Regular cardiac myocyte (primary cell): ENCODE results near the gene IL12RB1. TPM values are rescaled to one million over a fixed set of nuclear protein-coding genes. Genes with fewer than 3 reads are reported as not detected.

ENCODE experiments used
- total RNA-seq: library from RNA; depleted of rRNA; stranded (reverse); fragments of >200 nt; gene quantifications from 2 replicates; pipeline ENCODE4 v1.2.3, GENCODE V29; 2014

IL12RB1 gene
- total RNA-seq: 0.19 and 0.28 TPM in 2 replicates

GRCh38 chr19:18086590-18087138, at the start of gene IL12RB1:
TSS of gene IL12RB1 (minus strand) at chr19:18086934. CDS start at chr19:18086823, 111 bp downstream.

GRCh38 chr19:18097217-18097992, 10.7 kb upstream of the IL12RB1 start, which contains the start of gene MAST3:
TSS of gene MAST3 (plus strand) at chr19:18097778. CDS start at chr19:18097793, 15 bp downstream.

Other genes with a start within 250 kb of the IL12RB1 start
- 3.1 and 3.9 TPM in 2 replicates for gene JAK3, start 239.0 kb downstream of the IL12RB1 start, total RNA-seq
- gene RPL18A, start 227.0 kb downstream of the IL12RB1 start, total RNA-seq: 1,052 and 1,128 TPM in 2 replicates
- not detected in 2 replicates for gene SLC5A5, start 215.0 kb downstream of the IL12RB1 start, total RNA-seq
- 16.1 and 62.1 TPM in 2 replicates for gene CCDC124, start 153.9 kb downstream of the IL12RB1 start, total RNA-seq
- gene KCNN1, start 119.8 kb downstream of the IL12RB1 start, total RNA-seq: under 0.01 TPM in 1 of 2 replicates, not detected in the other
- 12.3 and 19.4 TPM in 2 replicates for gene ARRDC2, start 78.8 kb downstream of the IL12RB1 start, total RNA-seq
- gene MAST3, start 10.8 kb upstream of the IL12RB1 start, total RNA-seq: 2.1 and 3.1 TPM in 2 replicates
- 11.1 and 11.3 TPM in 2 replicates for gene PIK3R2, start 66.2 kb upstream of the IL12RB1 start, total RNA-seq
- 74.4 and 75.5 TPM in 2 replicates for gene IFI30, start 86.9 kb upstream of the IL12RB1 start, total RNA-seq
- 12.1 and 22.0 TPM in 2 replicates for gene MPV17L2, start 106.3 kb upstream of the IL12RB1 start, total RNA-seq
- gene RAB3A, start 117.1 kb upstream of the IL12RB1 start, total RNA-seq: 1.9 and 2.5 TPM in 2 replicates
- gene PDE4C, start 139.5 kb upstream of the IL12RB1 start, total RNA-seq: 4.2 and 28.8 TPM in 2 replicates
- 0.19 and 0.56 TPM in 2 replicates for gene IQCN, start 187.5 kb upstream of the IL12RB1 start, total RNA-seq
- gene JUND, start 194.7 kb upstream of the IL12RB1 start, total RNA-seq: 80.3 and 124 TPM in 2 replicates
- gene LSM4, start 236.1 kb upstream of the IL12RB1 start, total RNA-seq: 80.6 and 206 TPM in 2 replicates